Activated naive CD4-positive, alpha-beta T cell (primary cell): ENCODE results near the gene LAMC3.

Source experiments
- DNase-seq, 4 experiments: peaks; one replicate each; lab custom pipeline; 2025; lab: John Stamatoyannopoulos, UW

Gene LAMC3

GRCh38 chr9:131011274-131012022, 2.5 kb downstream of the LAMC3 start:
- no peak for DNase-seq

GRCh38 chr9:131012023-131012334, 3.0 kb downstream of the LAMC3 start:
- DNase-seq, result no peak

- DNase-seq, result no peak
Observed at GRCh38 chr9:131012396-131012917, 3.5 kb downstream of the LAMC3 start.

- DNase-seq, result no peak
Observed at GRCh38 chr9:131013015-131013755, 4.2 kb downstream of the LAMC3 start.

- no peak for DNase-seq
Observed at GRCh38 chr9:131013771-131014676, 5.0 kb downstream of the LAMC3 start.

GRCh38 chr9:131015112-131015511, 6.1 kb downstream of the LAMC3 start:
- DNase-seq, result no peak

GRCh38 chr9:131015876-131016397, 7.0 kb downstream of the LAMC3 start:
- DNase-seq, result no peak

- no peak for DNase-seq
Observed at GRCh38 chr9:131017067-131017466, 8.1 kb downstream of the LAMC3 start.

GRCh38 chr9:131018621-131019020, 9.6 kb downstream of the LAMC3 start:
- DNase-seq, result no peak

- no peak for DNase-seq
Observed at GRCh38 chr9:131019388-131020239, 10.6 kb downstream of the LAMC3 start.

GRCh38 chr9:131020388-131020787, 11.4 kb downstream of the LAMC3 start:
- no peak for DNase-seq

GRCh38 chr9:131020862-131021261, 11.9 kb downstream of the LAMC3 start:
- DNase-seq, result no peak

- DNase-seq, result no peak
Observed at GRCh38 chr9:131021785-131022184, 12.8 kb downstream of the LAMC3 start.

- DNase-seq, result no peak
Observed at GRCh38 chr9:131024978-131025868, 16.2 kb downstream of the LAMC3 start.

GRCh38 chr9:131025953-131026858, 17.2 kb downstream of the LAMC3 start:
- DNase-seq, result no peak

GRCh38 chr9:131027048-131027871, 18.3 kb downstream of the LAMC3 start:
- DNase-seq, result no peak

GRCh38 chr9:131027872-131028179, 18.9 kb downstream of the LAMC3 start:
- no peak for DNase-seq

GRCh38 chr9:131028221-131028884, 19.4 kb downstream of the LAMC3 start:
- no peak for DNase-seq
